HCT116 (cell line): ENCODE data around the gene IL21. TPM values are rescaled to one million over a fixed set of nuclear protein-coding genes. Genes with fewer than 3 reads are reported as not detected.

Experiments used
- ATAC-seq: fragments of 200-7000 bp; cut with Tn5 transposase; 2 replicates; pipeline ENCODE4 v1.9.1; 2020; ENCODE audit warnings: mild to moderate bottlenecking, moderate library complexity
- BruUV-seq: library from RNA; stranded (reverse); fragments of 400-500 nt; replicated peaks from 2 replicates; lab custom pipeline; 2021; lab: Mats Ljungman, UMichigan
- CTCF ChIA-PET: fragments of 300-600 bp; sonication (Branson Sonifier 250); formaldehyde crosslinking; loops from one replicate; lab custom pipeline; 2021; ENCODE audit warnings: antibody characterized with exemption; lab: Charles Lee
- POLR2A ChIA-PET: fragments of 300-600, 350-600 bp; sonication (Branson Sonifier 250); formaldehyde crosslinking; loops from one replicate; lab custom pipeline; 2021; ENCODE audit warnings: antibody characterized with exemption; lab: Charles Lee
- RAD21 ChIA-PET, 2 experiments: fragments of 300-600 bp; sonication (Branson Sonifier 250); formaldehyde crosslinking; loops; one replicate each; lab custom pipeline; 2023; ENCODE audit warnings: low total read pairs in 2 of 2; ENCODE audit not compliant: uncharacterized antibody in 2 of 2, unreplicated experiment in 2 of 2, low non-redundant PET in 1 of 2; lab: Charles Lee
- DNase-seq: peaks from one replicate; pipeline ENCODE4 v3.0.0-alpha.2; 2010; ENCODE audit warnings: low read depth, low spot score
- H2AFZ ChIP-seq: fragments of 200-600 bp; shearing (Covaris generic), sonication (generic); 2 replicates; pipeline ENCODE4 v1.6.1; 2017; ENCODE audit warnings: low read depth, mixed run types, mixed read lengths, antibody characterized with exemption, low read length; ENCODE audit not compliant: poor library complexity, severe bottlenecking
- H3K27ac ChIP-seq: 2 replicates; pipeline ENCODE4 v1.5.1; 2012; ENCODE audit warnings: low read depth, low read length
- H3K27me3 ChIP-seq: fragments of 200-600 bp; sonication (generic); 2 replicates; pipeline ENCODE4 v1.6.1; 2016; ENCODE audit warnings: mixed run types, low read length, mixed read lengths; ENCODE audit not compliant: insufficient read depth
- H3K36me3 ChIP-seq, 2 experiments: fragments of 200-500 bp in 1 of 2; fragments of 200-600 bp in 1 of 2; sonication (Bioruptor generic) in 1 of 2; sonication (generic) in 1 of 2; 2 replicates each; pipeline versions ENCODE4 v1.5.1 to v1.6.1; 2014 to 2016; ENCODE audit warnings: low read length in 2 of 2, inconsistent platforms in 1 of 2, mixed read lengths in 1 of 2, mixed run types in 1 of 2; ENCODE audit not compliant: insufficient read depth in 2 of 2, control insufficient read depth in 1 of 2
- H3K4me1 ChIP-seq, 2 experiments: fragments of 200-600 bp in 1 of 2; sonication (generic) in 1 of 2; 2 replicates each; pipeline versions ENCODE4 v1.5.1 to v1.6.1; 2012 to 2017; ENCODE audit warnings: low read length in 2 of 2, inconsistent platforms in 1 of 2, mild to moderate bottlenecking in 1 of 2, mixed read lengths in 1 of 2, mixed run types in 1 of 2, moderate library complexity in 1 of 2; ENCODE audit not compliant: insufficient read depth in 2 of 2, control insufficient read depth in 1 of 2
- H3K4me2 ChIP-seq: fragments of 200-600 bp; sonication (generic); 2 replicates; pipeline ENCODE4 v1.6.1; 2017; ENCODE audit warnings: mixed run types, low read length, mixed read lengths
- H3K4me3 ChIP-seq, 2 experiments: fragments of 200-600 bp in 1 of 2; sonication (generic) in 1 of 2; replicated peaks in 1 of 2; 2 replicates each; pipeline ENCODE4 v1.5.1; 2011 to 2016; ENCODE audit warnings: low read length in 2 of 2, control low read depth in 1 of 2, low read depth in 1 of 2, mild to moderate bottlenecking in 1 of 2, mixed read lengths in 1 of 2, mixed run types in 1 of 2
- H3K79me2 ChIP-seq: fragments of 200-600 bp; sonication (generic); 2 replicates; pipeline ENCODE4 v1.6.1; 2017; ENCODE audit warnings: mild to moderate bottlenecking, mixed run types, low read length, moderate library complexity, mixed read lengths; ENCODE audit not compliant: insufficient read depth
- H3K9ac ChIP-seq: fragments of 200-600 bp; sonication (generic); 2 replicates; pipeline ENCODE4 v1.6.1; 2016; ENCODE audit warnings: low read length, mixed read lengths
- H3K9me2 ChIP-seq: fragments of 200-600 bp; sonication (generic), shearing (Covaris generic); 2 replicates; pipeline ENCODE4 v1.6.1; 2017; ENCODE audit warnings: mixed run types, mild to moderate bottlenecking, moderate library complexity; ENCODE audit not compliant: insufficient read depth
- H3K9me3 ChIP-seq, 2 experiments: fragments of 200-500 bp in 1 of 2; fragments of 200-600 bp in 1 of 2; sonication (Bioruptor generic) in 1 of 2; sonication (generic) in 1 of 2; 2 replicates each; pipeline ENCODE4 v1.6.1; 2014 to 2017; ENCODE audit warnings: low read length in 2 of 2, mixed read lengths in 2 of 2, inconsistent platforms in 1 of 2, low read depth in 1 of 2, mild to moderate bottlenecking in 1 of 2, mixed run types in 1 of 2, moderate library complexity in 1 of 2; ENCODE audit not compliant: control insufficient read depth in 1 of 2, insufficient read depth in 1 of 2
- H4K20me1 ChIP-seq: fragments of 200-600 bp; sonication (generic), shearing (Covaris generic); 2 replicates; pipeline ENCODE4 v1.6.1; 2017; ENCODE audit warnings: mixed run types, mild to moderate bottlenecking, moderate library complexity; ENCODE audit not compliant: insufficient read depth
- CBX3 ChIP-seq: IDR thresholded peaks from 2 replicates; pipeline ENCODE4 v1.6.1; 2012; ENCODE audit warnings: low read depth
- CEBPB ChIP-seq: IDR thresholded peaks from 2 replicates; pipeline ENCODE4 v1.6.1; 2012; ENCODE audit warnings: low read depth
- EGR1 ChIP-seq: IDR thresholded peaks from 2 replicates; pipeline ENCODE4 v1.6.1; 2012; ENCODE audit warnings: low read depth
- ELF1 ChIP-seq: IDR thresholded peaks from 2 replicates; pipeline ENCODE4 v1.6.1; 2012; ENCODE audit warnings: low read depth, borderline replicate concordance
- JUND ChIP-seq: IDR thresholded peaks from 2 replicates; pipeline ENCODE4 v1.6.1; 2012
- MAX ChIP-seq: IDR thresholded peaks from 2 replicates; pipeline ENCODE4 v1.6.1; 2012
- POLR2A ChIP-seq: IDR thresholded peaks from 2 replicates; pipeline ENCODE4 v1.7.0; 2011; ENCODE audit warnings: borderline replicate concordance; ENCODE audit not compliant: insufficient read depth, insufficient read length; ENCODE audit errors: extremely low read depth
- RAD21 ChIP-seq: IDR thresholded peaks from 2 replicates; pipeline ENCODE4 v1.6.1; 2012; ENCODE audit warnings: low read depth, mild to moderate bottlenecking
- REST ChIP-seq: IDR thresholded peaks from 2 replicates; pipeline ENCODE4 v1.6.1; 2012; ENCODE audit warnings: low read depth
- SP1 ChIP-seq: IDR thresholded peaks from 2 replicates; pipeline ENCODE4 v1.6.1; 2012; ENCODE audit warnings: low read depth
- TCF7L2 ChIP-seq: IDR thresholded peaks from 2 replicates; pipeline ENCODE4 v1.7.0; 2011; ENCODE audit warnings: borderline replicate concordance, inconsistent platforms; ENCODE audit not compliant: insufficient read depth, insufficient read length; ENCODE audit errors: extremely low read depth
- ZFX ChIP-seq: fragments of 450-650 bp; IDR thresholded peaks from 2 replicates; pipeline ENCODE4 v1.6.1; 2017
- ZNF274 ChIP-seq: fragments of 200-500 bp; sonication (Bioruptor generic); IDR thresholded peaks from 2 replicates; pipeline ENCODE4 v1.6.1; 2014; ENCODE audit warnings: mild to moderate bottlenecking, low read depth, low read length, inconsistent platforms
- intact Hi-C: fragments of 100-400 bp; cut with micrococcal nuclease; formaldehyde crosslinking; loops from 2 replicates; pipeline ENCODE4 v1.10.0; 2022
- total RNA-seq: library from RNA; stranded (reverse); gene quantifications from one replicate; pipeline ENCODE4 v1.2.1, GENCODE V29; 2021; ENCODE audit not compliant: unreplicated experiment
- TF ChIP-seq, protein P1 (sequence below), 3 experiments: fragments of 200-600 bp in 1 of 3; sonication (generic) in 1 of 3; IDR thresholded peaks in 2 of 3; conservative IDR thresholded peaks in 1 of 3; 2 replicates each; pipeline ENCODE4 v1.5.1; 2012 to 2017; ENCODE audit warnings: low read depth in 2 of 3, low read length in 2 of 3, antibody characterized with exemption in 1 of 3, borderline replicate concordance in 1 of 3, control low read depth in 1 of 3, mild to moderate bottlenecking in 1 of 3, mixed read lengths in 1 of 3, mixed run types in 1 of 3, moderate library complexity in 1 of 3; ENCODE audit not compliant: insufficient read depth in 1 of 3

The IL21 gene
- total RNA-seq, 1 experiment from 2014 or later: 0.12 TPM

DNA sequence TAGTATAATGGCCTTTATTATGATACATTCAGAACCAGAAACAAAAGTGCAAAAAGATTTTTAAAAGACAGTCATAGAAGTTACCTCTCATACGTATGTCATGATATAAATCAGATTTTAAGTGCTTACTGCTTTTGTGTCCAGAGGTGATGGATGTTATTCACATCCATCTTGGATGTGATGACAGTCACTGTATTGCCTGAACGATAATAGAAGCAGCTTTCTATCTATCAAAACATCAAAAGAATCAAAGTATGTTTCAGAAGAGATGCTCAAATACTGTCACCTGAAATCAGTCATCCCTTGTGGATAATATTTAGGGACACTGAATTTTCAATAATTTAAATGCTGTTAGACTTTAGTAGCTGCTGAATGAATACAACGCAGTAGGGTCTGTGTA lies 26.8 kb upstream of the IL21 start:
- Histone ChIP-seq H3K36me3 (no peaks in the 10 kb centered on the region), H3K4me1 (no peaks in the 10 kb centered on the region), H3K9ac (no peak overlapping the region), H3K9me3 (no peaks in the 10 kb centered on the region), H3K79me2 (no peaks in the 10 kb centered on the region), H2AFZ (no peak overlapping the region), H3K4me2 (no peak overlapping the region), H3K27me3 (no peaks in the 10 kb centered on the region), H3K9me2 (0 out of 2 replicates have a peak, but pooled peaks cover 3% of the 10 kb centered on the region), H3K4me3 (no peak overlapping the region), H3K27ac (no peak overlapping the region), H4K20me1 (no peaks in the 10 kb centered on the region)
- intact Hi-C loops: no loop called here
- ChIA-PET CTCF (no interaction called here), RAD21 (no interaction called here), POLR2A (no interaction called here)
- TF ChIP-seq EGR1 (no peak), TCF7L2 (no peak), RAD21 (no peak), SP1 (no peak)
- ATAC-seq (no peak), DNase-seq (no peak)
- BruUV-seq: no TSS peak

GRCh38 chr4:122643257-122643656 lies 22.4 kb upstream of the IL21 start:
- ChIA-PET RAD21 (no interaction called here), POLR2A (no interaction called here), CTCF (no interaction called here)
- H2AFZ ChIP-seq: no peak overlapping the region
- no peak overlapping the region for H3K4me2 ChIP-seq
- no TSS peak for BruUV-seq
- DNase-seq (no peak), ATAC-seq (no peak)
- no peaks in the 10 kb centered on the region for H3K79me2 ChIP-seq
- H3K36me3 ChIP-seq: no peaks in the 10 kb centered on the region
- H4K20me1 ChIP-seq: no peaks in the 10 kb centered on the region
- TF ChIP-seq CEBPB: no peak
- no peak for TF ChIP-seq CBX3
- TF ChIP-seq ZFX: no peak
- TF ChIP-seq, protein P1, sequence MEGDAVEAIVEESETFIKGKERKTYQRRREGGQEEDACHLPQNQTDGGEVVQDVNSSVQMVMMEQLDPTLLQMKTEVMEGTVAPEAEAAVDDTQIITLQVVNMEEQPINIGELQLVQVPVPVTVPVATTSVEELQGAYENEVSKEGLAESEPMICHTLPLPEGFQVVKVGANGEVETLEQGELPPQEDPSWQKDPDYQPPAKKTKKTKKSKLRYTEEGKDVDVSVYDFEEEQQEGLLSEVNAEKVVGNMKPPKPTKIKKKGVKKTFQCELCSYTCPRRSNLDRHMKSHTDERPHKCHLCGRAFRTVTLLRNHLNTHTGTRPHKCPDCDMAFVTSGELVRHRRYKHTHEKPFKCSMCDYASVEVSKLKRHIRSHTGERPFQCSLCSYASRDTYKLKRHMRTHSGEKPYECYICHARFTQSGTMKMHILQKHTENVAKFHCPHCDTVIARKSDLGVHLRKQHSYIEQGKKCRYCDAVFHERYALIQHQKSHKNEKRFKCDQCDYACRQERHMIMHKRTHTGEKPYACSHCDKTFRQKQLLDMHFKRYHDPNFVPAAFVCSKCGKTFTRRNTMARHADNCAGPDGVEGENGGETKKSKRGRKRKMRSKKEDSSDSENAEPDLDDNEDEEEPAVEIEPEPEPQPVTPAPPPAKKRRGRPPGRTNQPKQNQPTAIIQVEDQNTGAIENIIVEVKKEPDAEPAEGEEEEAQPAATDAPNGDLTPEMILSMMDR (IDR thresholded peaks at IDR 0.05 in 2 of 3, conservative IDR thresholded peaks at IDR 0.05 in 1 of 3; ENCODE audit: borderline replicate concordance in 1 of 3, insufficient read depth in 1 of 3, low read depth in 2 of 3, low read length in 2 of 3): no peak
- no peak for TF ChIP-seq REST
- TF ChIP-seq EGR1: no peak
- TF ChIP-seq ELF1: no peak
- TF ChIP-seq POLR2A: no peak
- TF ChIP-seq RAD21: no peak
- TF ChIP-seq JUND: no peak
- TF ChIP-seq MAX: no peak
- no peak for TF ChIP-seq ZNF274
- H3K9ac ChIP-seq: no peak overlapping the region
- peaks cover 0 to 13% of the 10 kb centered on the region in 2 experiments; a peak in 2 of 4 replicates for H3K4me1 ChIP-seq
- no peaks in the 10 kb centered on the region for H3K27me3 ChIP-seq
- intact Hi-C loops: no loop called here
- H3K4me3 ChIP-seq: no peak overlapping the region
- no peak overlapping the region for H3K27ac ChIP-seq
- H3K9me3 ChIP-seq: no peaks in the 10 kb centered on the region
- no peaks in the 10 kb centered on the region for H3K9me2 ChIP-seq
